HepG2 (cell line): ENCODE measurements around the gene MATK. TPM values are rescaled to one million over a fixed set of nuclear protein-coding genes. Genes with fewer than 3 reads are reported as not detected.

ENCODE experiments used
- BORCS8-MEF2B ChIP-seq: sonication (generic); formaldehyde crosslinking; IDR thresholded peaks from 2 replicates; pipeline ENCODE4 v1.8.0; 2022; ENCODE audit warnings: mild to moderate bottlenecking, missing genetic modification reagents
- CC2D1A ChIP-seq: sonication (generic); formaldehyde crosslinking; IDR thresholded peaks from 2 replicates; pipeline ENCODE4 v1.8.1; 2023; ENCODE audit warnings: mild to moderate bottlenecking, missing genetic modification reagents
- CEBPB ChIP-seq: IDR thresholded peaks from 2 replicates; pipeline ENCODE4 v1.6.1; 2011; ENCODE audit warnings: low read depth, low read length, improper control_type of control experiment, borderline replicate concordance
- CHCHD3 ChIP-seq: sonication (generic); formaldehyde crosslinking; IDR thresholded peaks from 2 replicates; pipeline ENCODE4 v1.8.0; 2022; ENCODE audit warnings: mild to moderate bottlenecking, missing genetic modification reagents, moderate library complexity
- ELF4 ChIP-seq: sonication (generic); formaldehyde crosslinking; IDR thresholded peaks from 2 replicates; pipeline ENCODE4 v1.5.0; 2020; ENCODE audit warnings: missing genetic modification reagents, mild to moderate bottlenecking, moderate library complexity, borderline replicate concordance
- GABPA ChIP-seq, 2 experiments: IDR thresholded peaks; 2 replicates each; pipeline ENCODE4 v1.6.1; 2011 to 2016; ENCODE audit warnings: low read depth in 2 of 2, low read length in 1 of 2, missing biosample characterization in 1 of 2, missing genetic modification characterization in 1 of 2
- GLMP ChIP-seq: sonication (generic); formaldehyde crosslinking; IDR thresholded peaks from 2 replicates; pipeline ENCODE4 v1.9.0; 2021; ENCODE audit warnings: missing genetic modification reagents, mild to moderate bottlenecking, borderline replicate concordance
- IRF2 ChIP-seq: IDR thresholded peaks from 2 replicates; pipeline ENCODE4 v1.6.1; 2018; ENCODE audit warnings: missing genetic modification reagents, missing compliant biosample characterization
- KMT2A ChIP-seq: sonication (generic); formaldehyde crosslinking; IDR thresholded peaks from 2 replicates; pipeline ENCODE4 v1.4.0; 2020; ENCODE audit warnings: missing genetic modification reagents
- MNT ChIP-seq: fragments of 450-650 bp; IDR thresholded peaks from 2 replicates; pipeline ENCODE4 v1.6.1; 2016
- PHB2 ChIP-seq: fragments of 450-650 bp; IDR thresholded peaks from 2 replicates; pipeline ENCODE4 v1.6.1; 2018; ENCODE audit not compliant: partially characterized antibody
- PHF8 ChIP-seq: sonication (generic); formaldehyde crosslinking; IDR thresholded peaks from 2 replicates; pipeline ENCODE4 v1.5.0; 2020; ENCODE audit warnings: missing genetic modification reagents
- PRDM15 ChIP-seq: sonication (generic); formaldehyde crosslinking; IDR thresholded peaks from 2 replicates; pipeline ENCODE4 v1.4.0; 2020; ENCODE audit warnings: missing genetic modification reagents
- RCOR2 ChIP-seq: IDR thresholded peaks from 2 replicates; pipeline ENCODE4 v1.6.1; 2016; ENCODE audit warnings: missing biosample characterization, missing genetic modification reagents
- RXRA ChIP-seq: sonication (generic); formaldehyde crosslinking; IDR thresholded peaks from 2 replicates; pipeline ENCODE4 v1.5.1; 2020; ENCODE audit warnings: missing genetic modification reagents
- SP4 ChIP-seq: sonication (generic); formaldehyde crosslinking; IDR thresholded peaks from 2 replicates; pipeline ENCODE4 v1.8.1; 2023; ENCODE audit warnings: mild to moderate bottlenecking, missing genetic modification reagents
- TBX2 ChIP-seq: sonication (generic); formaldehyde crosslinking; IDR thresholded peaks from 2 replicates; pipeline ENCODE4 v1.5.0; 2020; ENCODE audit warnings: missing genetic modification reagents, mild to moderate bottlenecking, borderline replicate concordance
- ZKSCAN1 ChIP-seq: fragments of 150-350 bp; IDR thresholded peaks from 2 replicates; pipeline ENCODE4 v1.6.1; 2014; ENCODE audit warnings: low read length
- ZNF24 ChIP-seq: fragments of 450-650 bp; IDR thresholded peaks from 2 replicates; pipeline ENCODE4 v1.6.1; 2017; ENCODE audit warnings: antibody characterized with exemption, mild to moderate bottlenecking
- ZNF3 ChIP-seq: IDR thresholded peaks from 2 replicates; pipeline ENCODE4 v1.7.0; 2017; ENCODE audit warnings: inconsistent platforms
- ZNF33B ChIP-seq: sonication (generic); formaldehyde crosslinking; IDR thresholded peaks from 2 replicates; pipeline ENCODE4 v1.5.1; 2020; ENCODE audit warnings: mild to moderate bottlenecking, missing genetic modification reagents
- ZNF44 ChIP-seq: sonication (generic); formaldehyde crosslinking; IDR thresholded peaks from 2 replicates; pipeline ENCODE4 v1.5.1; 2020; ENCODE audit warnings: mild to moderate bottlenecking, missing genetic modification reagents
- ZNF546 ChIP-seq: sonication (generic); formaldehyde crosslinking; conservative IDR thresholded peaks from 2 replicates; pipeline ENCODE4 v1.8.1; 2023; ENCODE audit warnings: mild to moderate bottlenecking, missing genetic modification reagents
- ZNF547 ChIP-seq: sonication (generic); formaldehyde crosslinking; IDR thresholded peaks from 2 replicates; pipeline ENCODE4 v1.5.1; 2020; ENCODE audit warnings: mild to moderate bottlenecking, missing genetic modification reagents
- polyA plus RNA-seq, 8 experiments: library from polyadenylated mRNA; depleted of rRNA in 3 of 8; stranded (reverse) in 7 of 8; unstranded in 1 of 8; fragments of >200 nt; fragmentation: Illumina TruSeq in 4 of 8; extraction: Trizol in 4 of 8; gene quantifications; 2 replicates each; pipeline versions ENCODE4 v1.2.1 to v1.2.3, GENCODE V29; 2011 to 2016; ENCODE audit warnings: low read depth in 4 of 8, missing spikeins in 1 of 8, mixed read lengths in 1 of 8; ENCODE audit not compliant: insufficient read depth in 1 of 8
- total RNA-seq, 5 experiments: library from RNA; depleted of rRNA; stranded (reverse); fragments of >200 nt; fragmentation: Illumina TruSeq; extraction: Trizol; gene quantifications; 2 replicates each; pipeline ENCODE4 v1.2.3, GENCODE V29; 2016; ENCODE audit warnings: low read depth in 1 of 5

The MATK gene
- total and polyA plus RNA-seq, 2 of the 13 experiments (the other 11 are each of a cell fraction or from before 2014, with no cell fraction given): 0.09 TPM; not detected in 1

GRCh38 chr19:3762501-3763459 lies 23.4 kb downstream of the MATK start, which contains the start of gene MRPL54 (continued):
- TF ChIP-seq ZNF546 (CRISPR knock-in tag) (0 out of 2 replicates have a peak, but pooled peaks have one; percentile 37), PHB2 (no peak), ZNF24 (0 out of 2 replicates have a peak, but pooled peaks have one; percentile 33), TBX2 (peak; percentile 70; the same call in 1 of the 2 replicates), SP4 (no peak), GABPA (IDR thresholded peaks at IDR 0.05; ENCODE audit: low read depth, low read length) (peak; percentile 79), GABPA (CRISPR knock-in tag; IDR thresholded peaks at IDR 0.05; ENCODE audit: low read depth) (peak; percentile 94), MNT (peak; percentile 50; the same call in 1 of the 2 replicates), BORCS8-MEF2B (CRISPR knock-in tag) (peak; percentile 84), ZNF3 (CRISPR knock-in tag) (no peak), GLMP (CRISPR knock-in tag) (no peak), ZNF547 (peak; percentile 59; the same call in 1 of the 2 replicates), PRDM15 (CRISPR knock-in tag) (no peak), CHCHD3 (CRISPR knock-in tag) (no peak), IRF2 (peak; percentile 90), RXRA (CRISPR knock-in tag) (peak; percentile 67), PHF8 (peak; percentile 93), RCOR2 (CRISPR knock-in tag) (peak; percentile 34; the same call in 1 of the 2 replicates), ZNF33B (0 out of 2 replicates have a peak, but pooled peaks have one; percentile 40), ZNF44 (CRISPR knock-in tag) (peak; percentile 52; the same call in 1 of the 2 replicates), CEBPB (peak; percentile 62; the same call in 1 of the 2 replicates), KMT2A (CRISPR knock-in tag) (no peak), CC2D1A (CRISPR knock-in tag) (no peak), ELF4 (CRISPR knock-in tag) (peak; percentile 80; the same call in 1 of the 2 replicates), ZKSCAN1 (0 out of 2 replicates have a peak, but pooled peaks have one; percentile 11)
